GM21529 (cell line): Measurements from ENCODE around the gene MN1.

ENCODE experiments used
- ATAC-seq: cut with Tn5 transposase; IDR thresholded peaks from one replicate; pipeline ENCODE4 v1.9.1; 2021; ENCODE audit not compliant: unreplicated experiment

Gene MN1

GRCh38 chr22:27719036-27719347 lies 82.6 kb downstream of the MN1 start:
- ATAC-seq = no peak

- no peak for ATAC-seq
Observed at GRCh38 chr22:27718186-27719035, 83.1 kb downstream of the MN1 start.

GRCh38 chr22:27717094-27717493 lies 84.5 kb downstream of the MN1 start:
- ATAC-seq = no peak

GRCh38 chr22:27716074-27716473 lies 85.5 kb downstream of the MN1 start:
- ATAC-seq = no peak

- no peak for ATAC-seq
Observed at GRCh38 chr22:27715106-27715505, 86.5 kb downstream of the MN1 start.

GRCh38 chr22:27714068-27714467 lies 87.5 kb downstream of the MN1 start:
- no peak for ATAC-seq

- no peak for ATAC-seq
Observed at GRCh38 chr22:27713461-27713860, 88.1 kb downstream of the MN1 start.

- no peak for ATAC-seq
Observed at GRCh38 chr22:27711756-27712155, 89.8 kb downstream of the MN1 start.

GRCh38 chr22:27711012-27711411 lies 90.5 kb downstream of the MN1 start:
- no peak for ATAC-seq

- no peak for ATAC-seq
Observed at GRCh38 chr22:27709919-27710675, 91.5 kb downstream of the MN1 start.

GRCh38 chr22:27706489-27706888 lies 95.1 kb downstream of the MN1 start:
- ATAC-seq = no peak

- no peak for ATAC-seq
Observed at GRCh38 chr22:27705408-27706080, 96.0 kb downstream of the MN1 start.

- ATAC-seq = no peak
Observed at GRCh38 chr22:27704581-27704980, 97.0 kb downstream of the MN1 start.

- no peak for ATAC-seq
Observed at GRCh38 chr22:27699383-27700019, 102.1 kb downstream of the MN1 start.

GRCh38 chr22:27698813-27699212 lies 102.7 kb downstream of the MN1 start:
- ATAC-seq = no peak
